Midbrain (tissue), 1 donor: ENCODE measurements around the gene DSTN.

Experiments used
- DNase-seq: peaks from one replicate; lab custom pipeline; 2025; lab: John Stamatoyannopoulos, UW

The DSTN gene

GRCh38 chr20:17569616-17570346 lies at the start of gene DSTN:
TSS of gene DSTN (plus strand) at chr20:17570075. CDS start at chr20:17570209, 134 bp downstream.
- peak; percentile 92 for DNase-seq

GRCh38 chr20:17520583-17520982 lies 49.3 kb upstream of the DSTN start:
- DNase-seq = no peak

GRCh38 chr20:17522528-17522927 lies 47.3 kb upstream of the DSTN start:
- DNase-seq = no peak

GRCh38 chr20:17523326-17523725 lies 46.5 kb upstream of the DSTN start:
- no peak for DNase-seq

- no peak for DNase-seq
Measured at GRCh38 chr20:17524560-17524959, 45.3 kb upstream of the DSTN start.

- DNase-seq = no peak
Measured at GRCh38 chr20:17525132-17525531, 44.7 kb upstream of the DSTN start.

- peak; percentile 2 for DNase-seq
Measured at GRCh38 chr20:17525650-17526049, 44.2 kb upstream of the DSTN start.

GRCh38 chr20:17529586-17529985 lies 40.3 kb upstream of the DSTN start:
- no peak for DNase-seq

GRCh38 chr20:17530153-17530552 lies 39.7 kb upstream of the DSTN start:
- DNase-seq = no peak

- peak; percentile 81 for DNase-seq
Measured at GRCh38 chr20:17530716-17531664, 38.9 kb upstream of the DSTN start, which contains the start of gene BFSP1. TSS of gene BFSP1 (minus strand) at chr20:17531379. CDS start at chr20:17531329, 50 bp downstream.

GRCh38 chr20:17531665-17532025 lies 38.2 kb upstream of the DSTN start:
- DNase-seq = no peak

- peak; percentile 55 for DNase-seq
Measured at GRCh38 chr20:17533396-17533795, 36.5 kb upstream of the DSTN start.

- DNase-seq = no peak
Measured at GRCh38 chr20:17534077-17534476, 35.8 kb upstream of the DSTN start.

- DNase-seq = peak; percentile 71
Measured at GRCh38 chr20:17536944-17537444, 32.9 kb upstream of the DSTN start.

GRCh38 chr20:17537959-17538358 lies 31.9 kb upstream of the DSTN start:
- DNase-seq = no peak

GRCh38 chr20:17538517-17539170 lies 31.2 kb upstream of the DSTN start:
- DNase-seq = no peak

GRCh38 chr20:17541596-17541995 lies 28.3 kb upstream of the DSTN start:
- no peak for DNase-seq

GRCh38 chr20:17541996-17542395 lies 27.9 kb upstream of the DSTN start:
- no peak for DNase-seq

GRCh38 chr20:17542481-17542880 lies 27.4 kb upstream of the DSTN start:
- no peak for DNase-seq

- no peak for DNase-seq
Measured at GRCh38 chr20:17542993-17543412, 26.9 kb upstream of the DSTN start.

- DNase-seq = no peak
Measured at GRCh38 chr20:17543531-17544131, 26.2 kb upstream of the DSTN start.

- DNase-seq = no peak
Measured at GRCh38 chr20:17545127-17545526, 24.7 kb upstream of the DSTN start.
